Activated CD4-positive, alpha-beta T cell treated with anti-CD3 and anti-CD28 coated beads, Interleukin-2, amount 50 U/mL, for 48 hours (primary cell): ENCODE measurements around the gene COASY.

ENCODE experiments used
- DNase-seq, 2 experiments: peaks; one replicate each; pipeline ENCODE4 v3.0.0-alpha.2; 2020

The COASY gene

DNA sequence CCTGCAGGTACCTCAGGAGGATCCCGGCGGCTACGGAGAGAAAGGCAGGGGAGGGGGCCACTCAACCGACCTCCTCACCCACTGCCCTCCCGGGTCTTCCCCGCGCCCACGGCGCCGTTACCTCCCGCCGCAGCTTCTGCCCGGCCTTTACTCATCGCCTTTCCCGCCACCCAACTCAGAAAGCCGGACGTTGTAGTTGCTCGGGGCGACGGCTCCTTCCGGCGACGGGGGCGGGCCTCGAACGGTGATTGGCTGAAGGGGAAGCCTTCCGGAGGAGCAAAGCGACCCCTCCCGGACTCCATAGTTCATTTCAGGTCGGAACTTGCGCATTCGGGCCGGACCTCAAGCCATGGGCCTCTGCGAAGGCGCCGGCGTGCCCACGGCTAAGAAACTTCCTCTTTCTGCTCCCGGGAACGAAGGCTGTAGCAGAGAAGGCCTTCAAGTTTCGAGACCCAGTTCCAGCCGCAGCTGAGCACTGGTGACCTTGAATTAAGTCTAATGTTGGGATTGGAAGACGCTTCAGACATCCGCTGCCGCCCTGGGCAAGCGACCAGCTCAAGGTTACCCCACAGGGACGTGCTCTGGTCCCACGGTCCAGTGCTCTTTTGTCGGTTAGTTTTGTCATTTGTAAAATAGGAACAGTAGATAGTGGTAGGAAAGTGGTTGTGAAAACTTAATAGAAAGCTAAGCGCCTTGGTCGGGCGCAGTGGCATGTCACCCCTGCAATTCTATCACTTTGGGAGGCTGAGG, 15.8 kb downstream of the COASY start, which contains the start of gene PSMC3IP:
Gene PSMC3IP (minus strand): TSS at position 198 of the 750 bp plus-strand sequence. CDS start 43 bp downstream, at position 155.
- DNase-seq, result peak; percentile 96 to 97

DNA sequence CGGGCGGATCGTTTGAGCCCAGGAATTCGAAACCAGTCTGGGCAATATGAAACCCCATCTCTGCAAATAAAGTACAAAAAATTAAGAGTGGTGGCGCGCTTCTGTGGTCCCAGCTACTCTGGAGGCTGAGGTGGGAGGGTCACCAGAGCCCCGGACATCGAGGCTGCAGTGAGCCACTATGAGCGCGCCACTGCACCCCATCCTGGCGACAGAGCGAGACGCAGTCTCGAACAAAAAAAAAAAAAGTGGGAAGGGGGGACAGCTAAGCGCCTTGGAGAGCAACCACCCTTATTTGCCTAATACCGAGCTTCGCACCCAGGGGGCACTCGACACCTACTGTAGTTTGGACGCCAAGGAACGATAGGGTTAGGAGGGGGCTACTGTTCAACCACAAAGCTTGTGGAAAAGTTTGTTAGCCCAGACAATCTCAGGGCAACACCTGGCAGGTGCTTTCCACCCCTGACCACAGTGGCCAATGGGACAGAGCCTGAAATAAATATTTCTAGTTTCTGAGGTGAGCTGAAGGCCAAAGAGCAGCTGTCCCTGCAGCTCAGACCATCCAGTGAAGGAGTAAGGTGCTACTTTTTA, 16.4 kb downstream of the COASY start:
- DNase-seq, result peak; percentile 79 to 86

DNA sequence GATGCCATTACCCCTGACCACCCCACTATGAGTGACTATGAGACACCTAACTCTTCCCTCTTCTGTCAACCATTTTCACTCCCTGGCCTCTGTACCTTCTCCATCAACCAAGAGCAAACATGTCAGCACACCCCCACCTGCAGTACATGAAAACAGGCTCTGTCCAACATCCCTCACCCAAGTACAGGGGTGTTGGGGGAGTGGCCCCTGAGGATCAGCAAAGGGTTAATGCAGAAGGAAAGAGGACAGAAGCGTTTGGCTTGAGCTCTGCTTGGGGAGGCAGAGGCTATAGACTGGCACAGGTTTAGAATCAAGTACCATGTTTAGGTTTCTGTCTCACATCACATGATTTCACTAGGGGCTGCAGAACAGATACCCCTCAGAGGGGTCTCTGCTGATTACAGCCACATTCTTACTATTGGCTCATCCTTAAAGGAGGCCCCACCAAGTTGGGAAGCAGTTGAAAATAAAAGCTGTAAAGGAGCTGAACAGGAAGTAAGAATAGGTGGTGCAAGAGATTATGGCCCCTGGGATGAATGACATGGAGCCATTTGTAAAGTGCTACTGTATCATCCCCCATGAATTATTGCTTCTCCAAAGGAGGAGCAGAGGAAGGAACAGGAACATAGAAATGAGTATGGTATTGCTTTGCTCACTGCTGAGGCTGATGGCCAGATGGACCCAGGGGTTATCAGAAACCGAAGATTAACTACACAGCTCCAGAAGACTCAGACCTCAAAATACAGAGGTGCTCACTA, 18.0 kb downstream of the COASY start:
- no peak for DNase-seq

DNA sequence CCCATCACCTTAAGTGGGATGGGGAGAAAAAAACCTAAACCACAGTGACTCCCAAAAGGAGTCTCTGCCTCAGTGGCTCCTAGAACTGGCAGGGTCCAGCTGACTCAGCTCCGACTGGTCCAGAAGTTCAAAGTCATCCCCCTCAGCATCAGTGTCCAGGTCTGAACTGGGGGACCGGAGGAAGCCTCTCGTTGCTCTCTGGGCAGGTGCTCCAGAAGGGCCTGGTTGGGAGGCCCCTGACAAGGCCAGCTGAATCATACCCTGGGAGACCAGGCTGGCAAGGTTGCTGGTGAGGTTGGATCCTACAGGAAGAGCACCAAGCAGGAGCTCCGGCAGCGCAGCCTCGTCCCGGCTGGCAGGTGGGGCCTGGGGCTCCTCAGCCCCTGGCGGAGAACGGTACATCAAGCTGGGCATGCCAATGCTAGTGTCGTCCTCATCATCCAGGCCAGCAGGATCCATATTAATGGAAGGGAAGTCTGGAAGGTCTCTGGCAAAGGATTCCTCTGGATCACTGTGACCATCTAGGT, 19.9 kb downstream of the COASY start:
- no peak for DNase-seq

DNA sequence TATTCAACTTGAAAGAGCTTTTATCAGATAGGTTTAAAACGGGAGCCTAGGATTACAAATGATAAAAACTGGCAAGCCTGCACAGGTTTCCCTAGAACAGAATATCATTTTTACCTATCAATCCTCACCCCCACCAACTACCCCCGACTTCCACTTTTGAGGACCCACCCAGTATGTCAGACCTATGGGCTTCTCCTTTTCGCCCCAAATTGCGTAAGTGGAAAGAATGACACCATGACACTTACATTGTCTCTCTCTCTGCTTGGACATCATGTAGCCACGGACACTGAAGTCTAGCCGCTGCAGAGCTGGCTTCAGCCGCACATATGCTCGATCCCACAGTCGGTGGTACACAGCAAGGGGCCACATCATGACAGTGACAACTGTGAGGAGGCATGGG, 22.9 kb downstream of the COASY start:
- DNase-seq, result no peak

DNA sequence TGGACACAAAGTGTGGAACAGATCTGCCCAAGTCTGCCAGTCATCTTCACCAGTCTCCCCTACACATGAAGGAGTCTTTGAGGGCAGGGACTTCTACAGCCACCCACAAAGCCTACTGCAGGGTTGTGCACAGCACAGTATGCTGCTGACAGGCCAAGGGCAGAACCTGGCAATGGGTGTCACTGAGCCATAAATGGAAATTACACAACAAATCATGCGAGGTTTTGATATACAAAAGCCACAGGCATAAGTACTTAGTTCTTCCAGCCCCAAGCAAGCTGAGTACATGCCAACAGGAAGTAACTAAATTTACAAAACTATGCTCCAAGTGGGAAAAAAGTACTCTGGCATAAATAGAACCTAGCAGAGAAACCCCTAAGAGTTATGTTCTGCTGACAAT, 23.4 kb downstream of the COASY start:
- DNase-seq, result no peak

DNA sequence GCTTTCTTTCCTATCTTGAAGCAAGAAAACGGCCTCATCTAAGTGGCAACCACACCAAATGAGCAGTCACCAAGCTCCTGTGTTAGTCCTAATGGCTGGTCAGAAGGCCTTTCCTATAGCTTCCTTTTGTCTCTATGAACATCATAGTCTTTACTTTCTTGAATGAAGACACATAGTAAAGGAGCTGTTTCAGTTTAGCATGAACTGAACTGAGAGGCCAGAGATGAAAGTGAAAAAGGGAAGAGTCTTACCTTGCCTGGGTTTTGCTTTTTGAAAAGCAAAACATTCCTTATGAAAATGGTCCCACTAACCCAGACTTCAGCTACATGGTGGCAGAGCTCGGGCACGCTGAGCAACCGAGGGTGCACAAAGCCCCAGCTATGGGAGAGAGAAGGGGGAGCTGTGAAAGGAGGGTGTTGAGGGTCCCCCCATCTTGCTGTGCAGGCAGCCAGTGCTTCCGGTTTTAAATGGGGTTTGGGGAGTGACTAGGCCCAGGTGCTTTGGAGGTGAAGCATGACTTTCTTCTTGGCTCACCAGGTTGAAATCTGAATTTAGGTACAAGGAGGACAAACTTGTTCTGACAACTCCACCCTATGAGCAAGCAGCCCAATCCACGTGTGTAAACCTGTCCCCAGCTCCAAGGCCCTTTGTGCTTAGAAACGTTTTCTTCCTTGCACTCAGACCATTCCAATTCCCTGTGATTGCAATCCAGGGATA, 24.7 kb downstream of the COASY start:
- no peak for DNase-seq

DNA sequence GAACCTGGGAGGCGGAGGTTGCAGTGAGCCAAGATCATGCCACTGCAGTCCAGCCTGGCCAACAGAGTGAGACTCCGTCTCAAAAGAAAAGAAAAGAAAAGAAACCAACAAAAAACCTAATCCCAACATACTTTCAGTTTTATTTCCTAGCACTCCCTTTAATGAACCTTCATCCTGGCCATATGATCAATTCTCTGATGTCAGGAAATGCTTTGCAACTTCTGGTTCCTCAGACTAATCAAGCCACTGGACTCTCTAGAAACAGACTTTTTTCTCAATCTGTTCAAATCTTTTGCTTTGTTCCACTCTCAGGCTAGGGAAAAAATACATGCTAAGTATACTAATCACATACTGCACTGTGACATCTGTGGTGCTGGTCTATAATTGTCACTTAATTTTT, 28.9 kb downstream of the COASY start:
- DNase-seq, result no peak

DNA sequence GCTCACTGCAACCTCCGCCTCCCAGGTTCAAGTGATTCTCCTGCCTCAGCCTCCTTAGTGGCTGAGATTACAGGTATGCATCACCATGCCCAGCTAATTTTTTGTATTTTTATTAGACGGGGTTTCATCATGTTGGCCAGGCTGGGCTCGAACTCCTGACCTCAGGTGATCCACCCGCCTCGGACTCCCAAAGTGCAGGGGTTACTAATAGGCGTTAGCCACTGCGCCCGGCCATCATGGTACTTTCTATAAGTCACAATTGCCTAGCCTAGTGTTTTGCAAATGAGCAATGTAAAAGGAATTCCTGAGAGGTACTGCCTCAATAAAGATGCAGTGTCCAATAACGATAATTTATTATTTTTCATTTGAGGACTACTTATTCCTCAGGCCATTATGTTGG, 29.5 kb downstream of the COASY start:
- DNase-seq, result no peak

DNA sequence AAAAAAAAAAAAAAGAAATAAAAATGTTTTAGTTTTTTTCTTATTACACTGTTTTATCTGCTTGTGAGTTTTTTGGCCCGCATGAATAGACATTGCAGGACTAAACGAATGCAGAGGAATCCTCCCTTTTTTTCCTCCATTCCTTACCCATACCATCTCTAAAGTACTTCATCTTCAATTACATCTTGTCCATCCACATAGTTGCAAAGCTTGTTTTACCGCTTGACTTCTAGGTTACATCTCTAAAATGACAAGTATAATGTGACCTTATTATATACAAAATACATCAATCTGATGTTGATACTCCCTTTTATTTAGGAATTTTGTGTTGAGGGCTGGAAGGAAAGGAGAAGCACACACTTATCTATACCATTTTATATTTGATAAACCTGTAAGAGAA, 34.4 kb downstream of the COASY start:
- no peak for DNase-seq

DNA sequence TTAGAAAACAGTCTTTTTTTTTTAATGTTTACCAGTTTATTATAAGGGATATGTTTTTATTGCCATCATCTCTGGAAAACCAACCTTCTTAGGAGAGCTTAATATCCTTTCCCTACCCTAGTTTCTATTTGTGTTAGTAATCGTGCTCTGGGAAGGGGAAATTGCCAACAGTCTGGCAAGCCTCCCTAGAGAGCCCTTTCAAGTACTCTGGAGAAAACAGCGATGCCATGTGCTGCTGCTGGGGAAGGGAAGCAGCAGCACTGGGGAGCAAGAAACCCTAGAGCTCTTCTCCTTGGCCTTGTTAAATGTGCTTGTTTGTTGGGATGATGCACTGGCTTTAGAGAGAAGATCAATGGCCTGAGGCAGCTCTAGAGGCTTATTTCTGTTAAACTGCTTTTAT, 37.0 kb downstream of the COASY start:
- DNase-seq, result no peak

DNA sequence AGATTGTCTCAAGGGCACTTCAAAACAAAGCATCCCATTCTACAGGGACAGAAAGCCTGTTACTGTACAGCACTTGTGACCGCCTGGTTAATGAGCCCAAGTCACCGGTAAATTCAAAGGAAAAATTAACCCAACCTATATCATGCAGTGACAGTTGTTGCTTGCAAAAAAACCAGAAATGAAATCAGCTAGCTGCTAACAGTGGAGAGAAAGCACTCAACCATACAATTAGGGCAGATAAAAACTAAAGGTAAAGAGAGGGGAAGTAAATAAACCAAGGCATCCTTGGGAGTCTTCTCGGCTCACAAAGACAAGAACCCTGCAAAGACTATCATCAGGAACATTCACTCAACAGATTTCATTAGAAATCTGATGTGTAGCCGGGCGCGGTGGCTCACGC, 41.4 kb downstream of the COASY start:
- DNase-seq, result no peak

DNA sequence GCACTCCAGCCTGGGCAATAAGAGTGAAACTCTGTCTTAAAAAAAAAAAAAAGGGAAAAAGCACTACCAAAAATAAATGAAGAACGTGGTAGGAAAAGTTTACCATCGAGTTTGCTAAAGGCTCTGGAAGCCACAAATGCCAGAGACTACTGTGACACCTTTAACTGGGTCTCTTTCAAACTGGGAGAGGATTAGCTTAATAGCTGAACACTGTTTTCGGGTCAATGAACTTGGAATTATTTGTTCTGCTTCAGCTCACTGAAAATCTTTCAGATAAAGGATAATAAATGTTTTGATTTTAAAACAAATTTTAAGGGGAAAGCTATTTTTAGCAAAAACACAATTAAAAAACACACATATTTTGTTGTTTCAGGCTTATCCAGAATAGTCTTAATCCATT, 45.8 kb downstream of the COASY start:
- DNase-seq, result no peak

DNA sequence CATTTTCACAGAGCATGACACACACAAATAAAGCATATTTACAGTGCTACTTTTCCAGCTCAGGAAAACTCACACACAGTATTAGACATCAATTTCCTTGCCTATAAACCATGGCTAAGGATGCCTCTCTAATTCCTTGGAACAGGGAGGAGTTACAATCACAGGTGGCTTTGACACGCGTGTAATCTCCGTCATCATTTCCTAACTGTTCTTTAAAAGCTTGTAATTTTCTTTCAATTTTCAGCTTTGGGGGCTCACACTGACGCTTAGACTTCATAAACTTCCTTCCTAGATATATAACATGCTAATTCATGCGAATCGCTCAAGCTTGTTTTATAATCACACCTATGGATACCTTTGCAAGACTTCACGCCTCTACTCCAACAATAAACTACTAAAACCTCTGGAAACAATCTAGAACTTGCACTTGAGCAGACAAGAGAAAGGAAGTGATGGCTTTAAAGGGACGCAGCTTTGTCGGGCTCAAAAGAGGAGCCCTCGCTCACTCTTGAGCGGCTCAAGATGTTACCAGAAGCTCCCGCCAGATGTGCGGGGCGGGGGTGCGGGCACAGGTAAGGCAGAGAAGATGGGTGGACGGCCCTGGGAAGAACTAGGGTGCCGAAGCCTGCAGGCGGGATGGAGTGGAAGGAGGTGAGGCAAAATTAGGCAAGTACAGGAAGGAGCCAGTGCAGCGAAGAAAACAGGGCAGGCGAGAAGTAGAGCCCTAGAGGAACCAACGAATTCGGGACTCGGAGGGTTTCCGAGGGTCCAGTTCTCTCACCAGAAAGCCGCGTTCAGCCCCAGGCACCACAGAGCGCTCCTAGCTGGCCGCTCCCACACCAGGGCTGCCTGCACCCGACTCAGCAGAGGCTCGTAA, 46.6 kb downstream of the COASY start:
- peak in 1 of 2 experiments; percentile 18 for DNase-seq

DNA sequence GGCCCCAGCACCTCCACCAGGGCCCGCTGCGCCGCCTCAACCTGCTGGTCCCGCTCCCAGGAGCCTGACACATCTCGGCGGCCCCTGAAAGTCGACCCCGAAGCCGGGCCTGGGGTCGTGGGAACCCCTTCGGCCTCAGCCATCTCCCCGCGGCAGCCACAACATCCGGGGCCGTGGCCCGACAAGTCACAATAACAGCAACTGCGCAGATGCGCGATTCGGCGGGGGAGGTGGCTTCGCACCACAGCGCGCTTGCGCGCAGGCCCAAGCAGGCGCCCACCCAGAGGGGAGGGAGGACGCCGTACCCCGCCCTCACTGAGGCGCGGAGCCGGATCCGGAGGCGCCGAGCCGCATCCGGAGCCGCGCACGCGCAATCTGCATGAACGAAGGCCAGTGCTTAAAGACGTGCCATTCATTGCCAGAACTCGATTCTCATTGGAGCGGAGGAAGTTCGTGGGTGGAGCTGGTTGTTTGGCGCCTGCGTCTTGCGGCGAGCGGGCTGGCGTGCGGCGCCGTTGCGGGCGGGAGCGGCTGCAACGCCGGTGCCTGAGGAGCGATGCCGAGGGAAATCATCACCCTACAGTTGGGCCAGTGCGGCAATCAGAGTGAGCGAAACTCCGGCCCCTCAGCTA, 47.4 kb downstream of the COASY start, which contains the start of the genes RETREG3 and TUBG1:
Gene RETREG3 (minus strand): TSS at position 193 of the 632 bp plus-strand sequence. CDS start 50 bp downstream, at position 143.
Gene TUBG1 (plus strand): TSS at position 502 of the 632 bp plus-strand sequence. CDS start 55 bp downstream, at position 557.
- peak; percentile 99 for DNase-seq

DNA sequence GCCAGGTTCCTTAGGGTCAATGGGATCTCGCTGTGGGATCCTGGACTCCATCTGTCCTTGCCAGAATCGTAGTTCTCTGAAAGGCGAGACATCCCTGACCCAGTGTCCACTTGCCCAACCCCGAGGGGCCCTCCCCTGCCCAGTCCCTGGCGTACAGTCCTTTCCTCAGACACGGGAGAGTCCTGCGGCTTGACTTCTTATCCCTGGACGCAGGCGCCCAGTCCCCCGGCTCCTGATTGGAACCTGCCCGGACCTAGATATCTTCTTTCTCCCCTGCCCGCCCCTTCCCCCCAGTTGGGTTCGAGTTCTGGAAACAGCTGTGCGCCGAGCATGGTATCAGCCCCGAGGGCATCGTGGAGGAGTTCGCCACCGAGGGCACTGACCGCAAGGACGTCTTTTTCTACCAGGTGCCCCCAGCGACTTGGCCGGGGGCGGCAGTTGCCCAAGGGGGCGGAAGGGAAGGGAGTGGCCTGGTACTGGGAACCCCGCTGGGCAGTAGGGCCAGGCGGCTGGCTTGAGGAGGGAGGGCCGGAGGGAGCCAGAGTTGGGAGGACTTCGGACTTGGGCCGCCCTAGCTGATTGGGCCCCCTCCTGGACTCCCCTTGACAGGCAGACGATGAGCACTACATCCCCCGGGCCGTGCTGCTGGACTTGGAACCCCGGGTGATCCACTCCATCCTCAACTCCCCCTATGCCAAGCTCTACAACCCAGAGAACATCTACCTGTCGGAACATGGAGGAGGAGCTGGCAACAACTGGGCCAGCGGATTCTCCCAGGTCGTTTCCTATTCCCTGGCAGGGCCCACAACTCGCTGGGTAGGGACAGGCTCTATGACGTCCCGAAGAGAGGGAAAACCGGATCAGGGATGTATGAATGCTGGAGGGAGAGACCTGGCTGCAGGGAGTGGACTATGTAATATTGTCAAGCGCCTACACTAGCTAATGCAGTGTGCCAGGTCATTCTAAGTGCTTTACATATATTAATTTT, 48.2 kb downstream of the COASY start:
- DNase-seq, result peak; percentile 30 to 42

DNA sequence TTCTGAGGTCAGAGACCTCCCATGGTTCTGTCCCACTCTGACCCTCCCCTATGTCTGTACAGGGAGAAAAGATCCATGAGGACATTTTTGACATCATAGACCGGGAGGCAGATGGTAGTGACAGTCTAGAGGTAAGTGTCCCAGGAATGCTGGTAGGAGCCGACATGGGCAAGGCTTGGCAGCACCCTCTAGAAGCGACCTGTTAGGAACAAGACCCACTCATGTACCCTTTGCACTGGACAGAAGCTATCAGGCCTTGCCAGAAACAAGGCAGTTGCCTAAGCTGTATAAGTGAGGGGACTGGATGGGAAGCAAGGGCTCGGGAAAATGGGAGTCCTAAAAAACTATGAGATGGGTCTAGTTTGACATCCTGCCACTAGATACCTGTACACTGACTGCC, 50.1 kb downstream of the COASY start:
- no peak for DNase-seq

DNA sequence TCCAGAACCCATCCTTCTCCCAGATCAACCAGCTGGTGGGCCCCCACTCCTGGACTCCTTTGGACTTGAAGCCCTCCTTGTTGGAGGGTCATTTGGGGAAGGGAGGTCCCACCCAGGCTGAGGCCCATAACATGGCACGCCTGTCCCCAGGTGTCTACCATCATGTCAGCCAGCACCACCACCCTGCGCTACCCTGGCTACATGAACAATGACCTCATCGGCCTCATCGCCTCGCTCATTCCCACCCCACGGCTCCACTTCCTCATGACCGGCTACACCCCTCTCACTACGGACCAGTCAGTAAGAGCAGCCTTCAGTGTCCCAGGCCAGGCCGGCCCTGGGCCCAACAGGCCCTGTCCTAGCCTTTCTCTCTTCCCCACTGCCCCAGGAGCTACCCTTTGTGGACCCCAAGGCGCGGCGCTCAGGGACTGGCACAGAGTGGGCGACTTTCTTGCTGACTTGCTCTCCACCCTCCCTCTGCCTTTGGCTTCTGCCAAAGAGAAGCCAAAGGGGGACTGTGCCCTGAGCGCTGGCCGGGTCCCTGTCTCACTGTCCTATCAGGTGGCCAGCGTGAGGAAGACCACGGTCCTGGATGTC, 51.8 kb downstream of the COASY start:
- DNase-seq, result no peak
